ENCODE data around the gene CTNNA1. TPM values are rescaled to one million over a fixed set of nuclear protein-coding genes. Genes with fewer than 3 reads are reported as not detected.

Gene CTNNA1
- total RNA-seq, 1 donor from 2014 or later, result 359 TPM

DNA sequence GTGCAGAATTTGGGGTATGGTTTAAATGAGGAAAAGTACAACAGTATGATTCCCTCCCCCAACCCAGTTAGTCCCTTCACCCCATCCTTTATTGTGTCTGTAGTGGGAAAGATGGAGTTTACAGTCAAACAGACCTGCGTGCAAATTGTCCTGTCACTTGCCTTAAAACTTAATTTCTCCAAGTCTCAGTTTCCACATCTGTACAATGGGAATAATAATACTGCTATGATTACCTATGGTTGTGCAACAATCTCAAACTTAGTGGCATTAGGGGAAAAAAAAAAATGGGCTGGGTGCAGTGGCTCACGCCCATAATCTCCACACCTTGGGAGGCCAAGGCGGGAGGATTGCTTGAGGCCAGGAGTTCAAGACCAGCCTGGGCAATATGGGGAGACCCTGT lies 35.8 kb upstream of the CTNNA1 start:
- no peak overlapping the region for H3K4me3 ChIP-seq (ENCODE audit: insufficient read depth, low read depth, low read length)
- Mint-ChIP-seq H3K36me3 (ENCODE audit: low read depth, unreplicated experiment) (no peaks in the 10 kb centered on the region), H3K27me3 (ENCODE audit: low read depth, unreplicated experiment) (peaks cover 20% of the 10 kb centered on the region), H3K4me3 (ENCODE audit: unreplicated experiment) (no peak overlapping the region), H3K4me1 (ENCODE audit: low read depth, unreplicated experiment) (peaks cover 10% of the 10 kb centered on the region), H3K27ac (ENCODE audit: unreplicated experiment) (no peak overlapping the region), H3K9me3 (ENCODE audit: unreplicated experiment) (peaks cover 5% of the 10 kb centered on the region)
- DNase-seq (ENCODE audit: low read depth) (no peak), FAIRE-seq (no peak)
- H3K27ac ChIP-seq (ENCODE audit: low read depth, low read length), result no peak overlapping the region
- no peak overlapping the region for H2AFZ ChIP-seq (ENCODE audit: low read depth, low read length)
- H3K4me2 ChIP-seq (ENCODE audit: low read length), result no peak overlapping the region
- no peaks in the 10 kb centered on the region for H3K36me3 ChIP-seq (ENCODE audit: insufficient read depth, low read length)
- no peaks in the 10 kb centered on the region for H3K79me2 ChIP-seq (ENCODE audit: insufficient read depth, low read length)
- no peak for TF ChIP-seq EZH2 (IDR thresholded peaks at IDR 0.05; ENCODE audit: insufficient read depth, low read length)
- no peak for TF ChIP-seq CTCF (IDR thresholded peaks at IDR 0.05; ENCODE audit: insufficient read depth, low read depth, low read length)
- peaks cover 8% of the 10 kb centered on the region for H3K4me1 ChIP-seq (ENCODE audit: insufficient read depth, low read length)
- no peaks in the 10 kb centered on the region for H3K9me3 ChIP-seq (ENCODE audit: insufficient read depth, low read depth, low read length)
- H4K20me1 ChIP-seq (ENCODE audit: insufficient read depth, low read length), result no peaks in the 10 kb centered on the region
- H3K9ac ChIP-seq (ENCODE audit: low read length), result no peak overlapping the region
- peaks cover 2% of the 10 kb centered on the region for H3K27me3 ChIP-seq (ENCODE audit: insufficient read depth, low read length)

- Histone ChIP-seq H3K27ac (ENCODE audit: low read depth, low read length) (no peak overlapping the region), H3K36me3 (ENCODE audit: insufficient read depth, low read length) (no peaks in the 10 kb centered on the region), H3K4me1 (ENCODE audit: insufficient read depth, low read length) (peaks cover 8% of the 10 kb centered on the region), H4K20me1 (ENCODE audit: insufficient read depth, low read length) (no peaks in the 10 kb centered on the region), H3K27me3 (ENCODE audit: insufficient read depth, low read length) (peaks cover 4% of the 10 kb centered on the region), H3K9me3 (ENCODE audit: insufficient read depth, low read depth, low read length) (no peaks in the 10 kb centered on the region), H3K79me2 (ENCODE audit: insufficient read depth, low read length) (no peaks in the 10 kb centered on the region), H3K4me2 (ENCODE audit: low read length) (no peak overlapping the region), H3K4me3 (ENCODE audit: insufficient read depth, low read depth, low read length) (no peak overlapping the region), H3K9ac (ENCODE audit: low read length) (no peak overlapping the region), H2AFZ (ENCODE audit: low read depth, low read length) (peak overlapping the region; percentile 5)
- Mint-ChIP-seq H3K27me3 (ENCODE audit: low read depth, unreplicated experiment) (peaks cover 26% of the 10 kb centered on the region), H3K4me3 (ENCODE audit: unreplicated experiment) (no peak overlapping the region), H3K4me1 (ENCODE audit: low read depth, unreplicated experiment) (peaks cover 10% of the 10 kb centered on the region), H3K36me3 (ENCODE audit: low read depth, unreplicated experiment) (no peaks in the 10 kb centered on the region), H3K27ac (ENCODE audit: unreplicated experiment) (no peak overlapping the region), H3K9me3 (ENCODE audit: unreplicated experiment) (peaks cover 3% of the 10 kb centered on the region)
- FAIRE-seq, result no peak
- DNase-seq (ENCODE audit: low read depth), result no peak
- TF ChIP-seq CTCF (IDR thresholded peaks at IDR 0.05; ENCODE audit: insufficient read depth, low read depth, low read length) (no peak), EZH2 (IDR thresholded peaks at IDR 0.05; ENCODE audit: insufficient read depth, low read length) (no peak)
Observed at GRCh38 chr5:138719811-138720210, 33.4 kb upstream of the CTNNA1 start.

- peaks cover 3% of the 10 kb centered on the region for H3K9me3 Mint-ChIP-seq (ENCODE audit: unreplicated experiment)
- Histone ChIP-seq H3K4me1 (ENCODE audit: insufficient read depth, low read length) (peaks cover 12% of the 10 kb centered on the region), H3K36me3 (ENCODE audit: insufficient read depth, low read length) (no peaks in the 10 kb centered on the region), H4K20me1 (ENCODE audit: insufficient read depth, low read length) (no peaks in the 10 kb centered on the region), H3K9me3 (ENCODE audit: insufficient read depth, low read depth, low read length) (no peaks in the 10 kb centered on the region), H3K79me2 (ENCODE audit: insufficient read depth, low read length) (no peaks in the 10 kb centered on the region), H3K27me3 (ENCODE audit: insufficient read depth, low read length) (peaks cover 4% of the 10 kb centered on the region), H3K9ac (ENCODE audit: low read length) (no peak overlapping the region), H3K4me3 (ENCODE audit: insufficient read depth, low read depth, low read length) (no peak overlapping the region), H3K27ac (ENCODE audit: low read depth, low read length) (no peak overlapping the region), H3K4me2 (ENCODE audit: low read length) (no peak overlapping the region), H2AFZ (ENCODE audit: low read depth, low read length) (no peak overlapping the region)
- DNase-seq (ENCODE audit: low read depth) (no peak), FAIRE-seq (no peak)
- H3K27me3 Mint-ChIP-seq (ENCODE audit: low read depth, unreplicated experiment), result peaks cover 22% of the 10 kb centered on the region
- no peaks in the 10 kb centered on the region for H3K36me3 Mint-ChIP-seq (ENCODE audit: low read depth, unreplicated experiment)
- TF ChIP-seq EZH2 (IDR thresholded peaks at IDR 0.05; ENCODE audit: insufficient read depth, low read length) (no peak), CTCF (IDR thresholded peaks at IDR 0.05; ENCODE audit: insufficient read depth, low read depth, low read length) (no peak)
- peaks cover 18% of the 10 kb centered on the region for H3K4me1 Mint-ChIP-seq (ENCODE audit: low read depth, unreplicated experiment)
- no peak overlapping the region for H3K4me3 Mint-ChIP-seq (ENCODE audit: unreplicated experiment)
- no peak overlapping the region for H3K27ac Mint-ChIP-seq (ENCODE audit: unreplicated experiment)
Observed at GRCh38 chr5:138720840-138721239, 32.4 kb upstream of the CTNNA1 start.

All from astrocyte (in vitro differentiated cells and primary cell).